Measurements from ENCODE around the gene NDRG3.
"Not testable (repeated sequence)": the region's sequence is repeated elsewhere in the genome, so short reads cannot be mapped to it uniquely, and the experiment has no call there.

Gene NDRG3

GRCh38 chr20:36644032-36644705 is 101.7 kb downstream of the NDRG3 start:
- peak; percentile 20 for DNase-seq (ENCODE audit: low read depth)

- no peak for DNase-seq (ENCODE audit: low read depth)
These were observed 103.8 kb downstream of the NDRG3 start for GRCh38 chr20:36642136-36642535.

- DNase-seq (ENCODE audit: low read depth): no peak
These were observed 104.4 kb downstream of the NDRG3 start for GRCh38 chr20:36641506-36641843.

GRCh38 chr20:36638876-36639400 is 107.0 kb downstream of the NDRG3 start:
- DNase-seq (ENCODE audit: low read depth): not testable (repeated sequence)

GRCh38 chr20:36634342-36634741 is 111.5 kb downstream of the NDRG3 start:
- no peak for DNase-seq (ENCODE audit: low read depth)

- no peak for DNase-seq (ENCODE audit: low read depth)
These were observed 112.6 kb downstream of the NDRG3 start for GRCh38 chr20:36633285-36633772.

GRCh38 chr20:36632487-36633284 is 113.2 kb downstream of the NDRG3 start:
- no peak for DNase-seq (ENCODE audit: low read depth)

- DNase-seq (ENCODE audit: low read depth): no peak
These were observed 113.8 kb downstream of the NDRG3 start for GRCh38 chr20:36632147-36632486.

- DNase-seq (ENCODE audit: low read depth): no peak
These were observed 114.2 kb downstream of the NDRG3 start for GRCh38 chr20:36631646-36632045.

- no peak for DNase-seq (ENCODE audit: low read depth)
These were observed 115.9 kb downstream of the NDRG3 start for GRCh38 chr20:36629719-36630681.

- no peak for DNase-seq (ENCODE audit: low read depth)
These were observed 117.8 kb downstream of the NDRG3 start for GRCh38 chr20:36628076-36628475.

- DNase-seq (ENCODE audit: low read depth): no peak
These were observed 121.0 kb downstream of the NDRG3 start for GRCh38 chr20:36624944-36625324.

GRCh38 chr20:36624068-36624943 is 121.6 kb downstream of the NDRG3 start:
- DNase-seq (ENCODE audit: low read depth): no peak

- DNase-seq (ENCODE audit: low read depth): no peak
These were observed 122.4 kb downstream of the NDRG3 start for GRCh38 chr20:36623444-36623843.

- DNase-seq (ENCODE audit: low read depth): no peak
These were observed 125.0 kb downstream of the NDRG3 start for GRCh38 chr20:36620917-36621316.

- no peak for DNase-seq (ENCODE audit: low read depth)
These were observed 130.9 kb downstream of the NDRG3 start for GRCh38 chr20:36614781-36615557.

GRCh38 chr20:36613974-36614373 is 131.9 kb downstream of the NDRG3 start:
- DNase-seq (ENCODE audit: low read depth): no peak

- DNase-seq (ENCODE audit: low read depth): no peak
These were observed 134.3 kb downstream of the NDRG3 start for GRCh38 chr20:36611625-36612024.

- DNase-seq (ENCODE audit: low read depth): not testable (repeated sequence)
These were observed 137.5 kb downstream of the NDRG3 start for GRCh38 chr20:36608388-36608728.

- DNase-seq (ENCODE audit: low read depth): no peak
These were observed 138.1 kb downstream of the NDRG3 start for GRCh38 chr20:36607586-36608387.

Data from stimulated activated CD8-positive, alpha-beta memory T cell treated with anti-CD3 and anti-CD28 coated beads, Interleukin-15, amount 100 ng/mL, for 24 hours (primary cell).